Hematopoietic multipotent progenitor cell treated with erythropoietin and hydrocortisone succinate and interleukin-3 and kit ligand, for 4 days (in vitro differentiated cells): Measurements from ENCODE around the gene HES6.
A peak's percentile ranks its signal among the peaks of the same experiment; 100 is the strongest.
"Not testable (repeated sequence)": the region's sequence is repeated elsewhere in the genome, so short reads cannot be mapped to it uniquely, and the experiment has no call there.

Experiments used
- DNase-seq: peaks from one replicate; pipeline ENCODE4 v3.0.0-alpha.2; 2015

Gene HES6

DNA sequence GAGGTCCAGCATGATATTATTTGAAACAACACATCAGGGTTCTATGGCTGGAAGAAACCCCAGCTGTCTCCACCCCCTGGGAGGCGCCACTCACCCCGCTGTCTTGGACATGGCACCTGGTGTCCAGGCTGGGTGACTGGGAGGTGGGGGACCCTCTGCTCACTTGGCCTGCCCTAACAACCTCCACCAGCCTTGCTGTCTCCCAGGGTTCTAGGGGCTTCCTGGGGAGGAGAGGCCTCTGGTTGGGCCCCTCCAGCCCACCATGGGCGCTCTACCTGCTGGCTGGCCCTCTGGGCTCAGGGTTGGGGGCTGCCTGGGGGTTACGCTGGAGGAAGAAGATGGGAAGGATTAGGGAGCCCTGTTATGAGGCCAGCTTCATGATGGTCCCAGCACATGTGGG lies 32.3 kb upstream of the HES6 start:
- DNase-seq = no peak

DNA sequence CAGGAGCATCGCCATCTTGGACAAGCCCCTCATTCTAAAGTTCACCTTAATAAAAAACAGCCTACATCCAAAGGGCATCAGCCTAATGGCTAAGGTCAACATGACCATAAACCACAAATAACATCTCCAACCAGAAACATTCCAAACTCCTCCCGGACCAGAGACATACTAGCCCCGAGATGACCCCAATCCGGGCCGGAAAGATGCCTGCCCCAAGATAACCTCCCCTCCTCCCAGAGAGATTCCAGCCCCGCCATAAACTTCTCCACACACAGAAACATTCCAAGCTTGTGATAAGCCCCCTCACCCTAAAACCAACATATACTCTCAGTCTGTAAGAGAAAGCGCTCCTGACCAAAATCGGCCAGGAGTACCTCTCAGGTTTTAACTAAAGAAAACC lies 31.8 kb upstream of the HES6 start:
- DNase-seq = not testable (repeated sequence)

DNA sequence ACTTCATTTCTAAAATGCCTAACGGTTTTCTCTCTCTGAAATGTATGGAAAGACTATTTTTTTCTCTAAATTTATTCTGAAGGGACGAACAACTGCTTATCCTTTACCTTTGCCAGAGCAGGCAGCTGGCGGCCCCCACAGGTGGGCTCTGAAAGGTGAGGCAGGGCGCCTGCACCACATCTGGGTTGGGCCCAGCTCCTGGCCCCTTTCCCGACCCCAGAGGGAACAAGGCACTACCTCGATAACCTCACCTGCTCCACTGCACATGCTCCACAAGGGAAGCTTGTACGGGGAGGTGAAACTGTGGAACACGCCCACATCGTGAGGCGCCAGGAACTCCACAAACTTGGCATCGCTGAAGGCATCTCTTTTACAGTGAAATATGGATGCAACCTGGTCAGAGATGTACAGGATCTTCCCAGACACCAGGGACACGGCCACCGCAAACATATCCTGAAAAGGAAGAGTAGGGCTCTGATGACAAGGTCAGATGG lies 31.3 kb upstream of the HES6 start:
- no peak for DNase-seq

DNA sequence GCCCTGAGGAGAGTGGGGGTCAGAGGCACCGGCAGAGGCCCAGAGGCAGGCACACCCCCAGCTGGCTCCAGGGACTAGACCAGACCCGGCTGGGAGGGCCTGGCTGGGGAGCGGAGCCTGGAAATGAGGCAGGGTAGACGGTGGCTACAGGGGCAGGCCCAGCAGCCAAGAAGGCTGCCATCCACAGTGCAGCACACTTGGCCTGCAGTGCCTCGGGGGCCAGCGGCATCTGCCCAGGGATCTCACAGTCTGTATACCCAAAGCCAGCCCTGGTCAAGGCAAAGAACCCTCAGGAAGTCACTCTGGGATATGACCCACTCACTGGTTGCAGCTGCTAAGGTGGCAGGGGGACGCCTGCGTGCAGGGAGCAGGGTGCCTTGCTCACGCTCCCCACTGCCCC lies 30.8 kb upstream of the HES6 start:
- no peak for DNase-seq

DNA sequence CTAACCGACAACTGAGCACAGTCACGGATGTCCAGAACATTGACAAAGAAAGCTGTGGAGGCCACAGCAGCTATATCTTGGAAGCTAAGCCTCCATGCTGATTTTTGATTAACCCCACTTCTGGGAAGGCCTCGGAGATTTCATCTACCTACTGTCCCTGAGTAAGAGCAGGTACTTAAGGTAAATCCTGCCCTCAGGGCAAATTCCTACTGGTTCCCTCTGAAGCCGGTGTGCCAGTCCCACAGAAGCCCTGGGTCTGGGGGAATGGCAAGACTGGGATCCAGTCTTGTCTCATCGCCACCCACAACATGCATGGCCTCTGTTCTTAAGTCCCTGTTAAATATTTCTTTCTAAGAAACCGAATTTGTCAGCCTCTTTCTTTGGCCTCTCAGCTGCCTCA lies 29.9 kb upstream of the HES6 start:
- no peak for DNase-seq

DNA sequence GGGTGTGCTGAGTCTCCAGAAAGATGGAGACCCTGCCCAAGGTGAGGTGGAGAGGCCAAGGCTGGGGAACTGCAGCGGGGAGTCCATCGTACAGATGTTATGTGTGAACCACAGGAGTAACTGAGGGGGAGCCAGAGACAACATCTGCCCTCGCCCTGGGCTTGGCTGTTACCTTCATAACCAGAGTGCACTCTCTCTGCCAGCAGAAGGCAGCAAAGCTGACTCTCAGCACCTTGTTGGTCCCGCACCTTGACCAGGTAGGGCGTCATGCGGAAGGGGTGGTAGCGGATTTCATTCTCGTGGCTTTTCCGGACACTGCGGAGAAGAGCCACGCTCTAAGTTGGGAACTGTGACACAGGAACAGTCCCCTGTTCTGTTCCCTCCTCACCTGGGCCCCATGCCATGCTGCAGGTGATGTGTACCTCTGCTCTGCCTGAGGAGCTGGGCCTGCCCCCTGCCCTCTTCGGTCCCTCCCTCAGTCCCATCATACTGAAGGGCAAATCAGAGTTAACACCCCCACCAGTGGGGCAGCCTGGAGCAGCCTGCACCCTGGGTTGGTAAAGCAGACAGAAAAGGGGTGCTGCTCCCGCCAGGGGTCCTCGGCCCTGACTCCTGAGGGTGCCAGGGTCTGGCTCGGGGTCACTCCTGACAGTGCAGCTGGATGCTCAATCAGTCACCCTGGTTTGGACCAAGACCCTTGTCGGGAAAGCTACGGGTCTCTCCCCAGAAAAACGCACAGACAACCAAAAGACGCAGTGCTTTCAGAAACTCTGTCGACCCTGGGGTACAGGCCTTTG lies 28.2 kb upstream of the HES6 start:
- no peak for DNase-seq

DNA sequence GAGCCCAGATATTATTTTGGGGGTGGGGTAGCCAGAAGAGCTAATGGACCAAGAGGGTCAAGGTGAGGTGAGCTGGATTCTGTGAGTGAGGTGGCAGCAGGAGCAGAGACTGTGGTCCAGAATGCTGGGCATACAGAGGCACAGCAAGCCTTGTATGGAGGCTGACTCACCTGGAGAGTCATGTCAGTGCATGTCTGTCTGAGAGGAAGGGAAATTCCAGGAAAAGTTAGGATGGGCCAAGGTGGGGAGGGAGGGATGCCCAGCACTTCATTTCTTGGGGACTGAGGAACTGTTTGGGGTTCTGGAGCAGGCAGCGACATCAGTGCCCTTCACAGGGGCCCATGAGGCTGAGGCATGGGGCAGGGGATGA lies 27.5 kb upstream of the HES6 start:
- no peak for DNase-seq

DNA sequence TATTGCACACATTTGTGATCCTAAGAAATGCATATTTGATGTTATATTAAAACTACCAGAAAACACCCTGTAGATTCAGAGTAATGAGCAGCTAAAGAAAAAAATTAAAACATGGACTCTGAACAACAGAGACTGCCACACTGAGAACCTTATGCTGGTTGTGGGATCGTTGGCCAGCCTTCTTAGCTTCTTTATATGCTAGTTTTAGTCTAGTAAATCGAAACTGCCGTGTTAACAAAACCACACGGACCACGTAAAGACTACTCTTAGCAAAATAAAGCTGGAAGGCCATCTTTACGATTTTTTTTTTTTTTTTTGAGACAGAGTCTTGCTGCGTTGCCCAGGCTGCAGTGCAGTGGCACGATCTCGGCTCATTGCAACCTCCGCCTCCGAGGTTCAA lies 25.8 kb upstream of the HES6 start:
- no peak for DNase-seq

DNA sequence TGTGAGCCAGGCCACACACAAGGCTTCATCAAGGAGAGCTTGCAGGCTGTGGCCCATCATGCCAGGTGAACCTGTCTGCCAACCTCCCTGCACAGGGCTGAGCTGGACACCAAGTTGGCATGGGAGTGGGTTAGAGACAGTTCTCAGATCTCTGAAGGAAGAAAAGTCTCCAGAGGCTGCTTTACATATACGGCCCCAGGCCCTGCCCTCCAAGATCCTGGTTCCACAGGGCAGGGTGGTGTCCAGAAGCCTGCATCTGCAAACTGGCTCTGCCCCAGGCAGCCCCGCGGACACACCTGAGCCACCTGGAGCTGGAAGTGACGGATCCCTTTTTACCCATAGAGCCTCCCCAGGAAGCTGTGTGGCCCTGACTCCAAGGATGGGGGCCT lies 24.2 kb upstream of the HES6 start:
- DNase-seq = no peak

DNA sequence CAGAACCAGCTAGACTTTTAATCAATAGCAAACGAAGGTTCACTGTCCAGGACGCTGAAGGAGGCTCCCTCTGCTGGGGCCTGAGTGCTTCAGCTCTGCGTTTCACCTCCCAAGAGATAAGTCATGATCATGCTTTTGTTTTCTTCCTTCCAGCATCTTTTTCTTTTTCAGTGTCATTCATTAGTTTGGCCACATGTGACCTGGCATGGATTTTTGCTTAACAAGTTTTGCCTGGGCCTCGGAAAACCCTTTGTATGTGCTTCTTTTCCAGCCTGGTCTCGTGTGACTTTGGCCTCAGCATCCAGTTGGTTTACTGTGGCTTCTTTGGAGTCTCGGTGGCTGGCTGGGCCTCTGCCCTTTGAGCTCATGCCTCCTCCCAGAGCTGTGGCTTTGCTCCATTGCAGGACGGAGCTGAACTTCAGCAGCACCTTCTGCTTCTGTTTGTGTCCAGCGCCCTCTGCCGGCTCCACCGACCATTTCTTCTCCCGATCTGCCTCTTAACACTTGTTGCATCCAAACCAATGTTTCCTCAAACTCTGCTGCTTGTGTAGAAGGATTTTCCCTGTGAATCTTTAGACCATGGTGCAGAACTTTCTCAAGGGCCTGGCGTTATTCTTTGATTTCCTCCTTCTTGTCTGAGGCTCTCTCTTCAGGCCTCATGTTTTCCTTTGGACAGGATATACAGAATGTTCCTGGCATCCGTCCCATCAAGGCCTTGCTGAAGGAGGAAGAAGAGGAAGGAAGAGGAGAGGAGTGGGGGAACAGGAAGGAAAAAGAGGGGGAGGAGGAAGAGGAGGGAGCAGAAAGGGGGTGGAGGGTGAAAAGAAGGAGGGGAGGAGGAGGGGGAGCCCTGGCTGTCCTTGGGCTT lies 23.6 kb upstream of the HES6 start:
- DNase-seq = peak; percentile 92

DNA sequence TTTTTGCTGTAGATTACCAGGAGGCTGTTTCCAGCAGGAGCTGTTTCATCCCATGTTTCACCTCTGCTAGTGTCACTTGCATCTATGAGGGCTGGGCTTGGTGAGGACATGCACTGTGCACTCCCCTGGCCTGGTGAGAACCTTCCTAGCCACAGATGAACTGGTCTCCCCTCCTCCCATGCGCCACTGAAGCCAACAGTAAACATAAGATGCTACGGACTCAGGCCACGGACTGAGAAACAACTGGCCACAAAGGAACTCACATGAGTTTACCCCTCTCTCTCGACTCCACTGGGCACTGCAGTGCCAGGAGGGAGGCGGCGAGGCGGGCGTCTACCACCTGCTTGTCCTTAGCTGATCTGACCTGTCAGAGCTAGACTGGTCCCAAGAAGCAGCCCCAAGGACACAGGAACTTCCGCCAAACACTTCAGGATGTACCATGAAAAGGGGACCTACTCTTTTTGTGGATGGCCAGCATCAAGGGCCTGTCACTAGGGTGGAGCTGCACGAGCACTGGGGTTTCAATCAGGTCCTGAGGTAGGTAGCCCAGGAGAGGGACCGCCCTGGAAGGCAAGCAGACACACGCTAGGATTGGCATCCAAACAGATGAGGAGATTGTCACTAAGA lies 22.8 kb upstream of the HES6 start:
- DNase-seq = no peak

DNA sequence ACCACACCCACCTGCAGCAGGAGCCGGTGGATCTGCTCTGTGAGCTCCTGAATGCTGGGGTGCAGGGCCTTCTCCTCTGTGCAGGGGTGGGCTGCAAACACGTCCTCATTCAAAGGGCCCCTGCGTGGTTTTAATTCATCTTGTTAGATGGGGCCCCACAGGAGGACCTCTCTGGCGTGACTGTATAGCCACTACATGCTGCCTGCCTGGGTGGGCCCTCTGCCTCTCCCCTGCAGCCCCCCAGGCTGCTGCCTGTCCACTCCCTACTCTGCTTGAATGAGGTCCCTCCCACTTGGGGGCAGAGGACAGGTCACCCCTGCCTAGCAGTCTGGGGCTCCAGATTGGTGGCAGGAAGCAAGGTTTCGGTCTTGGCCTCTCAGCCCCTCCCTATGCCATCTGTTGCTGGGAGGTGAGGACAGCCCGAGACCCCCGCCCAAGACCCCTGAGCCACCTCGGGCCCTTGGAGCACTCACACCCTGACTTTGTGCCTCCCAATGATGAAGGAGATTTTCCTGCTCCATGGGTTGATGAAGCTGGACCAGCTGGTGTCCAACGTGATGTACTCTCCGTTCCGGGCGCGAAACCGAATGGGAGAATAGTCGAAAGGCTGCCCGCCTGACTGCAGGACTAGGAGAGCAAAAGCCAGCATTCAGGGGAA lies 22.0 kb upstream of the HES6 start:
- DNase-seq = no peak

DNA sequence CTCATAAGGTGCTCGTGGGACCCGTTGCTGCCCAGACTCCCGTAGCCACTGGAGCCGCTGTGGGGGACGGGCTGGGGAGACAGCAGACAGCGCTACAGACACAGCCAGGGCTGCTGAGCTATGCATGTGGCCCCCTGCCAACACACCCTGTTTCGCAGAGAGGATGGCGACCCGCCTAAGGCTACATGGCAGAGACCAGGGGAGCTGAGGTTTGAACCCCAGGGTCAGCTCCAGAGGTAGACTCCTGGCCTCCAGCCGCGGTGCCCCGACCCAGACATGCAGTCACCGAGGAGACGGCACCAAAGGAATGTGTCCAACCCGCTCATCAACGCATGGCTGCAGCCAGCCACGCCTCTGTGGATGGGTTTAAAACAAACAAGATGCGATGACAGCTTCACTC lies 21.0 kb upstream of the HES6 start:
- DNase-seq = no peak

DNA sequence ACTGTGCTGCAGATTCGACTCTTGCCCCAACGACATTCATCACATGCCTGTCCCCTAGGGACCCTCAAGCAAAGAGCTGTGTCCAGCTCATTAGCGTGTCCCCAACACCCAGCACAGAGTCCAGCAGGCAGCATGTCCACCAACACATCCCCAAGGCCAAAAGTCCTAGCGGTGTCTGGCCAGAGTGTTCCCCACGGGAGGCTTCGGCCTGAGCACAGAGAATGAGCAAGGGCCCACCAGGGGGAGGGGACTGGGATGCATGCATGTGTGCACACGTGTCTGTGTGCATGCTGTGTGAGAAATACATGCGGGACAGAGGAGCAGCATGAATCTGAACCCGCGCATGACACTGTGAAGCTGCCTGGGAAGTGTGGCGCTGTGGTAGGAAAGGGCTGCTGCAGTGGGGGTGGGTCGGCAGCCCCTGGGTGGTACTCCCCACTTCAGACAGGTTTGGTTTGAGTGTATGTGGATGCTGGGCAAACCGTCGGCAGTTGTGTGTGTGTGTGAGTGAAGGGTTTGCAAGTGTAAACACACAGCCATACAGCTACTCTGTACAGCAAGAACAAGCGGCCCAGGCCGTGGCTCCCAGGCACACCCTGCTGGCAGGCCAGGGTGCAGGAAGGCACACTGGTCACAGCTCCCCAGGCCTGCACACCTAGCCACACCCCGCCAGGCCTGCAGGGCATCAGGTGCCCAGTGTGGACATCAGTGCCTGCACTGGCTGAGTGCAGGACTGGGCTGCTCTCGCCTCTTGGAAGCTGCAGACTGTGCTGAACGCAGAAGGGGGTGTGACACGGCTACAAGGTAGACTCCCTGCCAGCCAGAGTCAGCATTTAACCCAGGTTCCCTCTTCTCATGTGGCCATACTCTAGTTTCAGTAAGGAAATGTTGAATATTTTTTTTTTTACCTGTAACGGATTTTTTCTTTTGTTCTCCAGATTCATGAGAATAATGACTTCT lies 19.5 kb upstream of the HES6 start:
- no peak for DNase-seq

DNA sequence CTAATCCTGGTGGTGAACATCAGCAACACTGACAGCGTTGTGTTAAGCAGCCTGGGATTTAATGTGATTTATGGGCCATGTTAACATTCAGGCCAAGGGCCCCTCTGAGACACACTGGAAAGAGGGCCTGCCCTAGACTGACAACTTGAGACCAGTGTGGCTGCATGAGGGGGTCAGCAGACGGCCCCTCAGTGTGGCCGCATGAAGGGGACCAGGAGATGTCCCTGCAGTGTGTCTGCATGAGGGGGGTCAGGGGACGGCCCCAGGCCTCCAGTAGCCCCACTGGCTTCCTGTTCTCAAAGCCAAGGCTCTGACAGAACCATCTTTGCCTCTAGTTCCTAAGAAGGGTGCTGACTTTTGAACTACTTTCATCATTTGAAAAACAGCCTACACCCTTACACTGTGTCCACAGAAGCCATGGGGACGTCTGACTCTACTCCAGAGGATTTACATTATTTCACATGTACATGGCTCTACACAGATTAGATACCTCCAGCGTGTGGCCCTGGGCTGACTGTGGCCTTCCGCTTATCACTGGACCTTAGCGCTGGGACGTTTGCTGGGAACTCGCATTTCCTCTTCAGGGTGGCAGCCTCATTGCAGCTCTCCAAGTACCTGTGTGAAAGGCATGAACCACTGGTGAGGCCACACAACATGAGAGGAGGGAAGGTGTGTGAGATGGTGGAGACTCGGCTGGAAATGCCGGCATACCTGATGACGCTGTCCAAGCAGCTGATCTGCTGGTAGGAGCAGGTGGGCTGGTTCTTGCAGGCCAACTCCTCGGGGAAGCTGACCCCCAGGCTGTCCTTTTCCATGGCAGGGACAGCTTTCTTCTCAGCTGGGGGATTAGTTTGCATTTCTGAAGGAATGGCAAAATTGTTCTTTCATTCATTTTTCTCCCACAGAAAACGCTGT lies 18.2 kb upstream of the HES6 start:
- no peak for DNase-seq

DNA sequence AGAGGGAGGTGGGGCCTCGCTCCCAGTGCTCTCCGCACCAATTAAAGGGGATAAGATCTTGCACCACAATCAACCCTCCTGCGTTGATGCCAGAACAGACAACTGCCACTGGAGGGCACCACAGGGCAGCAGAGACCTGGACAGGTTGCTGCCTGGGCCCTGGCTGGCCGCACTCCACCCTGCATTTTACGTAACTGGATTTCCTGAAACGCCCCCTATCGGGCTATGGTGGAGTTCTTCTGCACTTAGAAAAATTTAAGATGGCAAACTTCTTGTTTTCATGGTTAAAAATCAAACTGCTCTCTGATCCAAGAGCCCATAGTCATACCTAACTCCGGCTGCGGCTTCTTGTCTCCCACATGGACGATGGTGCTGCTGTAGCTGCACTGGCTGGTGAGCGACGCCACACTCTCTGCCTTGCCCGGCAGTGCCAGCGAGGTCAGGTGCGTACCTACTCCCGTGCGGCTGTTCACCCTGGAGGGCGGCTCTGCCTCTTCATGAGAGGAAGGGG lies 16.8 kb upstream of the HES6 start:
- peak; percentile 95 for DNase-seq

DNA sequence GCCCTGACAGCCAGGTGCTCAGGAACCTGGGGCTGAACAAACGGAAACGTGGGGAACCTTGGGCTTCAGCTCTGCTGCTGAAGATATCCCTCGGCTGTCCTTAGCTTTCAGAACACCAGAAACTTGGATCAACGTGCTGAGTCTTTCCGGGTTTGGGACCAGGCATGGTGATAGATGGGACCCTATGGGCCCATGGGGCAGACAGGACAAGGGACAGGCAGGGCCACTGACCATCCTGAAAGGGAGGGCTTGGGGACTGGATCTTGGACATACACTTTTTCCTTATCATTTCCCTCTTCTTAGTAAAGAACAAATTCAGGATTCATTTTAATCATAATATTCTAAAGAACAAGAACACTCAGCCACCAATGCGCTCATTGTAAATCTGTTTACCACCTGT lies 16.3 kb upstream of the HES6 start:
- DNase-seq = no peak

DNA sequence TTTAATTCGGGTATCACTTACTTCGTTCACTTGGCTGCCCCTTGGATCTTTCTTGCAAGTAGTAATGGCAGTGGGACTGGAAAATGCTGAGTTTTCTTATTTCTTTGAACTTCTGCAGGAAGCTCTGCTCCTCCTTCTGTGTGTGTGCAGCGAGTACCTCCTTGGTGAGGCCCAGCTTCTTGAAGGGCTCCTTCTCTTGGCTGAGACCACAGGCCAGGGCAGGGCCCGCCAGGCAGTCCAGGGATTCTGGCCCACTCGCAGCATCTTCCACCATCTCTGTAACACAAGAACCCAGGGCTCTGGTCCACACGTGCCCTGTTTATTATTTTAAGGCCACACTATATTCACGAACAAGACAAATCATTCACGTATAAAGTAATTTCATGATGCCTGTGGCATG lies 15.8 kb upstream of the HES6 start:
- DNase-seq = no peak

DNA sequence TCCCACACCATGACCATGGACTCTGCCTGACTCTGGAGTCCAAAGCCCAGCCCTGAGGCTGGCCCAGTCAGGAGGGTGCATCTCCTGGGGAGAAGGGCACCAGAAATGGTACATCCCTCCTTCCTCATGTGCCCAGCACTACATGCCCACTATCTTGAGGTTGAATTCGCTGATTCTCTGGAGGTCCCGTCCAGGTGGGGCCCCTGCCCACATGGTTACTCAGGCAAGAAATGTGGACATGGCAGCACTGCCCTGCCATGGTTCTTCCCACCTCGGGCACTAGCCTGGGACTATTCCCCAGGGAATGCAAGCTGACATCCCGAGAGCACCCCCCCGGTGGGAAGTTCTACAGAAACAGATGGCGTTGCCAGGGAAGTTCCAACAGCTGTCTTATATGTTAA lies 15.3 kb upstream of the HES6 start:
- DNase-seq = no peak

DNA sequence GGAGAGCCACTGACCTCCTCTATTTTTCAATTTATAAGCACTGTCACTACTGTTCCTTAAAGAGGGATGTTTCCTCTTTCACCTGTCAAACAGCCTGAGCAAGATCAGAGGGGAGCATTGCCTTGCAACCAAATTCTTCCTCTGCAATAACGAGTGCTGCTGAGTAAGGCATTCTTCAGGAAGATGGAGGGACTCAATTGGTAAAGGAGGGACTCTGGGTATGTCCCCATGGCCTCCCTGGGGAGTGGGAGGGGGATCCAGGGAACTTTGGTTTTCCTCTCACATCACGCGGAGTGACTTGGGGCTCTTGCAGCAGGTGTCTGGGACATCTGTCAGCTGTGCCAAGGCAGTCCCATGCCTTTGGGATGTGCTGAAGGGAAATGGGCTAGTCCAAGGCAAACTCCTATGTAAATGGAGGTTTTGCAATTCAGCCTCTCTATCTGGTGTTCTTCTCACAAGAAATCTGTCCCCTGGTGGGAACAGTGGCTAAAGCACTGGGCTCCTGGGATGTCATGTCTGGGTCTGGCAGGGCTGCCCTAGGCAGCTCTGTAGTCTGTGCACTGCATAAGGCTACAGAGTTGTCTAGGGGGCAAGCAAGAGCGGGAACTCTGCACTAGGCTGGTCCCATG lies 14.4 kb upstream of the HES6 start:
- DNase-seq = no peak
